Measurements from ENCODE around the gene CPNE2. TPM values are rescaled to one million over a fixed set of nuclear protein-coding genes. Genes with fewer than 3 reads are reported as not detected.
A peak's percentile ranks its signal among the peaks of the same experiment; 100 is the strongest.

CPNE2 gene
- total and polyA plus RNA-seq, 7 donors, result 22.9 to 75.1 (median 59.9) TPM

DNA sequence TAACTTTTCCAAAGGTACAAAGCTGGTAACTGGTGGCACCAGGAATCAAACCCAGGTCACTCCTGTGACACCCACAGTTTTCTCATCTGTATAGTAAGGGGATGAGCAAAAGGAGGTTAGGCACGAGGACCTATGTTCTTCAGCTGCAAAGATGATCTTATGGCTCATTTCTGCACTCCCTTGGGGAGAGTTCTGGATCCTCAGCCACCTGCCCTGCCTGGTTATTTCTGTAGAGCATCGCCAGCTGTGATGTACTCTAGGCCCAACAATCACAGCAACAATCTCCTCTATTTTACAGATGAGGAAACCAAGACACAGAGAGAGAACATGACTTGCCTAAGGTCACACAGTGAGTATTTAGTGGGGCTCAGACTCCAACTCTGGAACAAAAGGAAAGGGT, 5.4 kb upstream of the CPNE2 start:
- no peaks in the 10 kb centered on the region for H3K9me3 ChIP-seq
- H3K36me3 ChIP-seq, result peaks cover 0 to under 1% (median 0%) of the 10 kb centered on the region in 4 donors
- 76 to 86% methylated on average over 2 of the region's 2 CpGs for WGBS, 2 donors
- H3K27me3 ChIP-seq, result no peaks in the 10 kb centered on the region
- TF ChIP-seq EP300 (IDR thresholded peaks at IDR 0.05) (no peak), POLR2AphosphoS5 (IDR thresholded peaks at IDR 0.05) (no peak), POLR2A (IDR thresholded peaks at IDR 0.05) (no peak)
- no peak overlapping the region for H3K4me3 ChIP-seq
- H3K27ac ChIP-seq, result no peak overlapping the region
- H3K4me1 ChIP-seq, result peaks cover 0 to 17% (median 10%) of the 10 kb centered on the region in 4 donors
- no peak for DNase-seq
- intact Hi-C loops (cut with DNase I), result no loop called here

- H3K4me1 ChIP-seq, result peaks cover 0 to 30% (median 24%) of the 10 kb centered on the region in 4 donors
- no peaks in the 10 kb centered on the region for H3K27me3 ChIP-seq
- no peak for DNase-seq
- intact Hi-C loops (cut with DNase I), result no loop called here
- TF ChIP-seq EP300 (IDR thresholded peaks at IDR 0.05) (no peak), POLR2AphosphoS5 (IDR thresholded peaks at IDR 0.05) (no peak), CTCF (IDR thresholded peaks at IDR 0.05) (no peak), POLR2A (IDR thresholded peaks at IDR 0.05) (no peak)
- 80 to 84% methylated on average over 8 of the region's 8 CpGs for WGBS, 2 donors
- no peak overlapping the region for H3K27ac ChIP-seq
- H3K36me3 ChIP-seq, result no peaks in the 10 kb centered on the region
- H3K9me3 ChIP-seq, result no peaks in the 10 kb centered on the region
- H3K4me3 ChIP-seq, result no peak overlapping the region
These were observed 3.0 kb upstream of the CPNE2 start for GRCh38 chr16:57089406-57089805.

DNA sequence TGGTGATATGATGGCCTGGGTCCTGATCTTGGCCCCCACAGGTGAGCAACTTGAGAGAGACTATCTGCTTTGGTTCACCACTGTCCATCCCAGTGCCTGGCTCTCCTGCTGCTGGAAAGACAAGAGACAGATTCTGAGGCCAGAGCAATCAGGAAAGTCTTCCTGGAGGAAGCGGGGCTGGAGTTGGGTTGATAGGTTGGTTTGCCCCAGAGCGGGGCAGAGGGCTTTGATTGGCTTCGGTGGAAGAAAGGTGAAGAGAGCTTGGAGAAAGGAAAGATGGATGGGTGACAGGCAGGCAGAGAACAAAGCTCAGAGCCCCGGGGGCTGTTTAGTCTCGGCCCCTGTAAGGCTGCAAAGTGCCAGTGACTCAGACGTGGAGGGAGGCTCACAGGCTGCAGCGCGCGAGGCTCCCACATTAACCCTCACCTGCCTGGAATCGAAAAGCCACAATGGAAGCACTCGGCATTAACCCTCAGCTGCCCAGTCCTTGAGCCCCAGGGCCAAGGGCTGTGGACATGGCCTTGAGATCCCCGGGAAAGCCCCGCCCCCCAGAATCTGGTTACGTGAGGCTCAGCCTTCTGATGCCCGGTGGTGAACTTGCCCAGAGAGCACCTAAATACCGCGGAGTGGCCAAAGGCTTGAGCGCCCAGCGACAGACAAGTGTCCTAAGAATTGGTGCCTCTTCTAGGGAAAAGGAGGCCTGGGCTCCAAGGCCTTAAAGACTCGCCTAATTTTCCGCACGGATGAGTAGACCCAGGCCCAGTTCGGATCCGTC, 996 bp upstream of the CPNE2 start:
- 17 to 28% methylated on average over 24 of the region's 24 CpGs for WGBS, 2 donors
- intact Hi-C loops (cut with DNase I), result loop anchor here (5.0 kb wide), 4 partner anchors 61 to 206 kb away; partner anchors contain the start of genes ARL2BP, PSME3IP1 and RSPRY1
- no peaks in the 10 kb centered on the region for H3K27me3 ChIP-seq
- no peaks in the 10 kb centered on the region for H3K36me3 ChIP-seq
- H3K9me3 ChIP-seq, result no peaks in the 10 kb centered on the region
- peak overlapping the region; percentile 71 to 93 (median 85) for H3K4me3 ChIP-seq
- H3K27ac ChIP-seq, result peak overlapping the region; percentile 80 to 86 (median 82)
- peak; percentile 84 for DNase-seq
- TF ChIP-seq POLR2A (IDR thresholded peaks at IDR 0.05), result no peak
- no peak for TF ChIP-seq CTCF (IDR thresholded peaks at IDR 0.05)
- no peak for TF ChIP-seq EP300 (IDR thresholded peaks at IDR 0.05)
- no peak for TF ChIP-seq POLR2AphosphoS5 (IDR thresholded peaks at IDR 0.05)
- peaks cover 0 to 28% (median 23%) of the 10 kb centered on the region in 4 donors for H3K4me1 ChIP-seq

- WGBS, 2 donors, result 0 to 1% methylated on average over 53 of the region's 53 CpGs
- intact Hi-C loops (cut with DNase I), result loop anchor here (5.0 kb wide), 4 partner anchors 59 to 204 kb away; partner anchors contain the start of genes ARL2BP, PSME3IP1 and RSPRY1
- Histone ChIP-seq H3K9me3 (no peaks in the 10 kb centered on the region), H3K4me1 (peaks cover 0 to 29% (median 23%) of the 10 kb centered on the region in 4 donors), H3K36me3 (no peaks in the 10 kb centered on the region), H3K27me3 (no peaks in the 10 kb centered on the region), H3K4me3 (peak overlapping the region; percentile 71 to 93 (median 85)), H3K27ac (peak overlapping the region; percentile 80 to 86 (median 82))
- TF ChIP-seq EP300 (IDR thresholded peaks at IDR 0.05) (no peak), POLR2A (IDR thresholded peaks at IDR 0.05) (no peak), POLR2AphosphoS5 (IDR thresholded peaks at IDR 0.05) (no peak), CTCF (IDR thresholded peaks at IDR 0.05) (peak; percentile 13 to 73 (median 24))
- DNase-seq, result no peak
These were observed 516 bp downstream of the CPNE2 start for GRCh38 chr16:57092786-57093411.
